HL-60 (cell line): ENCODE results near the gene LRRC1.

Experiments used
- DNase-seq, 2 experiments: peaks; one replicate each; pipeline ENCODE4 v3.0.0-alpha.2; 2010 to 2020; ENCODE audit warnings: low read depth in 1 of 2, low spot score in 1 of 2
- H3K27ac ChIP-seq: fragments of 250-450 bp; sonication (Bioruptor Pico); replicated peaks from 2 replicates; pipeline ENCODE4 v1.5.1; 2020; ENCODE audit warnings: mild to moderate bottlenecking, moderate library complexity
- H3K27me3 ChIP-seq: fragments of 250-450 bp; sonication (Bioruptor Pico); 2 replicates; pipeline ENCODE4 v1.5.1; 2021; ENCODE audit warnings: mild to moderate bottlenecking, moderate library complexity; ENCODE audit not compliant: insufficient read depth, poor library complexity, severe bottlenecking
- H3K4me3 ChIP-seq: replicated peaks from 2 replicates; pipeline ENCODE4 v1.5.1; 2011; ENCODE audit warnings: mild to moderate bottlenecking, control low read depth, low read length; ENCODE audit not compliant: insufficient read depth
- GABPA ChIP-seq: IDR thresholded peaks from 2 replicates; pipeline ENCODE4 v1.6.1; 2012; ENCODE audit warnings: low read depth
- POLR2AphosphoS5 ChIP-seq: IDR thresholded peaks from 2 replicates; pipeline ENCODE4 v1.6.1; 2012; ENCODE audit warnings: low read depth
- SPI1 ChIP-seq: IDR thresholded peaks from 2 replicates; pipeline ENCODE4 v1.6.1; 2012; ENCODE audit warnings: low read depth, mild to moderate bottlenecking, borderline replicate concordance
- TF ChIP-seq, protein P1 (sequence below): IDR thresholded peaks from 2 replicates; pipeline ENCODE4 v1.6.1; 2012; ENCODE audit warnings: low read depth; ENCODE audit not compliant: insufficient replicate concordance
- TF ChIP-seq, protein P2 (sequence below): IDR thresholded peaks from one replicate; pipeline ENCODE4 v1.5.1; 2011; ENCODE audit warnings: low read length, control low read depth, inconsistent platforms; ENCODE audit not compliant: insufficient read depth

LRRC1 gene

DNA sequence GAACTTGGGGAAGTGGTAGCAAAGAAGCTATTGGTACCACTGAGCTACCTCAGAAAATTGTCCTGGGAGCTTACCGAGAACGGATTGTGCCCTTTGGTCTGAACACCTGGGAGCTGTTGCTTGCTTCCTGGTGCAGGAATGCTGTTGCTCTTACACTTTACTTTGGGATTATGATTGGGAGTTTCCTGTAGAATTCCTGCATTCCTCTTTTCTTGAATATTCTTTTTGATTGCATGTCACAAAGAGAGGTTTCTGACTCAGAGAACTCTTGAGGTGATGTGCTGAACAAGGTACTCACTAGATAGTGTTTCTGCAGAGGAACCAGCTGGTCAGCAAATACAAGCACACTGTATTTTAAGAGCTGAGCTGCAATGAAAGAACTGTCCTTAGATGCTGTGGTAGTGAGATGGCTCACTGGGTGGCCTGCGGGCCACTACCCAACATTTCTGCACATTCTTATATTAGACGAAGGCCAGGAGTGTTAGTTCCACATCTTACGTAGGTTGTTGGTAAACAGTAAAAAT lies 35.0 kb downstream of the LRRC1 start:
- TF ChIP-seq POLR2AphosphoS5 (no peak), SPI1 (no peak), GABPA (no peak)
- TF ChIP-seq, protein P1, sequence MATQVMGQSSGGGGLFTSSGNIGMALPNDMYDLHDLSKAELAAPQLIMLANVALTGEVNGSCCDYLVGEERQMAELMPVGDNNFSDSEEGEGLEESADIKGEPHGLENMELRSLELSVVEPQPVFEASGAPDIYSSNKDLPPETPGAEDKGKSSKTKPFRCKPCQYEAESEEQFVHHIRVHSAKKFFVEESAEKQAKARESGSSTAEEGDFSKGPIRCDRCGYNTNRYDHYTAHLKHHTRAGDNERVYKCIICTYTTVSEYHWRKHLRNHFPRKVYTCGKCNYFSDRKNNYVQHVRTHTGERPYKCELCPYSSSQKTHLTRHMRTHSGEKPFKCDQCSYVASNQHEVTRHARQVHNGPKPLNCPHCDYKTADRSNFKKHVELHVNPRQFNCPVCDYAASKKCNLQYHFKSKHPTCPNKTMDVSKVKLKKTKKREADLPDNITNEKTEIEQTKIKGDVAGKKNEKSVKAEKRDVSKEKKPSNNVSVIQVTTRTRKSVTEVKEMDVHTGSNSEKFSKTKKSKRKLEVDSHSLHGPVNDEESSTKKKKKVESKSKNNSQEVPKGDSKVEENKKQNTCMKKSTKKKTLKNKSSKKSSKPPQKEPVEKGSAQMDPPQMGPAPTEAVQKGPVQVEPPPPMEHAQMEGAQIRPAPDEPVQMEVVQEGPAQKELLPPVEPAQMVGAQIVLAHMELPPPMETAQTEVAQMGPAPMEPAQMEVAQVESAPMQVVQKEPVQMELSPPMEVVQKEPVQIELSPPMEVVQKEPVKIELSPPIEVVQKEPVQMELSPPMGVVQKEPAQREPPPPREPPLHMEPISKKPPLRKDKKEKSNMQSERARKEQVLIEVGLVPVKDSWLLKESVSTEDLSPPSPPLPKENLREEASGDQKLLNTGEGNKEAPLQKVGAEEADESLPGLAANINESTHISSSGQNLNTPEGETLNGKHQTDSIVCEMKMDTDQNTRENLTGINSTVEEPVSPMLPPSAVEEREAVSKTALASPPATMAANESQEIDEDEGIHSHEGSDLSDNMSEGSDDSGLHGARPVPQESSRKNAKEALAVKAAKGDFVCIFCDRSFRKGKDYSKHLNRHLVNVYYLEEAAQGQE = no peak
- TF ChIP-seq, protein P2, sequence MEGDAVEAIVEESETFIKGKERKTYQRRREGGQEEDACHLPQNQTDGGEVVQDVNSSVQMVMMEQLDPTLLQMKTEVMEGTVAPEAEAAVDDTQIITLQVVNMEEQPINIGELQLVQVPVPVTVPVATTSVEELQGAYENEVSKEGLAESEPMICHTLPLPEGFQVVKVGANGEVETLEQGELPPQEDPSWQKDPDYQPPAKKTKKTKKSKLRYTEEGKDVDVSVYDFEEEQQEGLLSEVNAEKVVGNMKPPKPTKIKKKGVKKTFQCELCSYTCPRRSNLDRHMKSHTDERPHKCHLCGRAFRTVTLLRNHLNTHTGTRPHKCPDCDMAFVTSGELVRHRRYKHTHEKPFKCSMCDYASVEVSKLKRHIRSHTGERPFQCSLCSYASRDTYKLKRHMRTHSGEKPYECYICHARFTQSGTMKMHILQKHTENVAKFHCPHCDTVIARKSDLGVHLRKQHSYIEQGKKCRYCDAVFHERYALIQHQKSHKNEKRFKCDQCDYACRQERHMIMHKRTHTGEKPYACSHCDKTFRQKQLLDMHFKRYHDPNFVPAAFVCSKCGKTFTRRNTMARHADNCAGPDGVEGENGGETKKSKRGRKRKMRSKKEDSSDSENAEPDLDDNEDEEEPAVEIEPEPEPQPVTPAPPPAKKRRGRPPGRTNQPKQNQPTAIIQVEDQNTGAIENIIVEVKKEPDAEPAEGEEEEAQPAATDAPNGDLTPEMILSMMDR = no peak
- Histone ChIP-seq H3K4me3 (no peak overlapping the region), H3K27ac (no peak overlapping the region), H3K27me3 (no peaks in the 10 kb centered on the region)
- DNase-seq = no peak

GRCh38 chr6:53830366-53830765 lies 35.6 kb downstream of the LRRC1 start:
- H3K4me3 ChIP-seq = no peak overlapping the region
- H3K27ac ChIP-seq = no peak overlapping the region
- H3K27me3 ChIP-seq = no peaks in the 10 kb centered on the region
- no peak for DNase-seq
- TF ChIP-seq, protein P2 = no peak
- TF ChIP-seq POLR2AphosphoS5 (no peak), SPI1 (no peak)
- TF ChIP-seq, protein P1 = no peak

GRCh38 chr6:53831081-53831869 lies 36.5 kb downstream of the LRRC1 start:
- Histone ChIP-seq H3K27me3 (no peaks in the 10 kb centered on the region), H3K27ac (no peak overlapping the region), H3K4me3 (no peak overlapping the region)
- no peak for DNase-seq
- TF ChIP-seq, protein P2 = no peak
- TF ChIP-seq SPI1 (no peak), POLR2AphosphoS5 (no peak), GABPA (no peak)
- TF ChIP-seq, protein P1 = no peak
